Peyer's patch (tissue), 4 donors: Measurements from ENCODE around the gene GGT7. TPM values are rescaled to one million over a fixed set of nuclear protein-coding genes. Genes with fewer than 3 reads are reported as not detected.

Source experiments
- DNase-seq, 3 donors: peaks; one replicate each; pipeline ENCODE4 v3.0.0-alpha.2; 2017 to 2019
- H3K27ac ChIP-seq, 4 donors: fragments of 200-600 bp; sonication (generic); one replicate each; pipeline ENCODE4 v1.5.1; 2016 to 2019
- H3K27me3 ChIP-seq, 2 donors: fragments of 200-600 bp; sonication (generic); one replicate each; pipeline ENCODE4 v1.5.1; 2019
- H3K36me3 ChIP-seq, 3 donors: fragments of 200-600 bp; sonication (generic); one replicate each; pipeline ENCODE4 v1.5.1; 2016 to 2019
- H3K4me1 ChIP-seq, 4 donors: fragments of 200-600 bp; sonication (generic); one replicate each; pipeline ENCODE4 v1.5.1; 2016 to 2019
- H3K4me3 ChIP-seq, 4 donors: fragments of 200-600 bp; sonication (generic); 1 replicate in 3 of 4; 2 replicates in 1 of 4; pipeline ENCODE4 v1.5.1; 2016 to 2019; ENCODE audit warnings: mild to moderate bottlenecking in 1 of 4
- H3K9me3 ChIP-seq, 4 donors: fragments of 200-600 bp; sonication (generic); one replicate each; pipeline ENCODE4 v1.5.1; 2016 to 2019; ENCODE audit warnings: mild to moderate bottlenecking in 1 of 4
- CTCF ChIP-seq, 6 experiments: fragments of 450-650 bp in 4 of 6; fragments of 200-600 bp in 2 of 6; sonication (generic) in 1 of 6; IDR thresholded peaks; one replicate each; pipeline ENCODE4 v1.5.1; 2017 to 2019; ENCODE audit warnings: antibody characterized with exemption in 6 of 6, mild to moderate bottlenecking in 3 of 6, moderate library complexity in 1 of 6
- POLR2A ChIP-seq, 2 donors: fragments of 450-650 bp; IDR thresholded peaks; one replicate each; pipeline ENCODE4 v1.5.1; 2017; ENCODE audit warnings: antibody characterized with exemption in 2 of 2, mild to moderate bottlenecking in 2 of 2, moderate library complexity in 2 of 2
- total RNA-seq, 4 donors: library from RNA; depleted of rRNA; stranded (reverse); fragments of >200 nt; gene quantifications; one replicate each; pipeline ENCODE4 v1.1.0, GENCODE V29; 2016

GGT7 gene
- total RNA-seq, 4 donors from 2014 or later: 22.3 to 40.6 (median 31.8) TPM

- Histone ChIP-seq H3K4me3 (no peak overlapping the region), H3K9me3 (no peaks in the 10 kb centered on the region), H3K4me1 (no peaks in the 10 kb centered on the region), H3K36me3 (no peaks in the 10 kb centered on the region), H3K27ac (no peak overlapping the region), H3K27me3 (no peaks in the 10 kb centered on the region)
- no peak for DNase-seq
- TF ChIP-seq CTCF (IDR thresholded peaks at IDR 0.05) (peak; percentile 14 to 63 (median 54)), POLR2A (IDR thresholded peaks at IDR 0.05) (no peak)
Observed at GRCh38 chr20:34834459-34834893, 38.2 kb downstream of the GGT7 start.

- no peak for DNase-seq
- no peaks in the 10 kb centered on the region for H3K36me3 ChIP-seq
- H3K4me3 ChIP-seq: no peak overlapping the region
- H3K27ac ChIP-seq: no peak overlapping the region
- no peak for TF ChIP-seq CTCF (IDR thresholded peaks at IDR 0.05)
- no peak for TF ChIP-seq POLR2A (IDR thresholded peaks at IDR 0.05)
- no peaks in the 10 kb centered on the region for H3K9me3 ChIP-seq
- no peaks in the 10 kb centered on the region for H3K27me3 ChIP-seq
- H3K4me1 ChIP-seq: no peaks in the 10 kb centered on the region
Observed at GRCh38 chr20:34831936-34832335, 40.7 kb downstream of the GGT7 start.

GRCh38 chr20:34829191-34829590 is 43.5 kb downstream of the GGT7 start:
- peaks cover 0 to 2% (median 0%) of the 10 kb centered on the region in 4 donors for H3K4me1 ChIP-seq
- no peak for DNase-seq
- H3K27ac ChIP-seq: no peak overlapping the region
- no peaks in the 10 kb centered on the region for H3K9me3 ChIP-seq
- H3K36me3 ChIP-seq: no peaks in the 10 kb centered on the region
- H3K27me3 ChIP-seq: no peaks in the 10 kb centered on the region
- H3K4me3 ChIP-seq: no peak overlapping the region
- no peak for TF ChIP-seq CTCF (IDR thresholded peaks at IDR 0.05)
- TF ChIP-seq POLR2A (IDR thresholded peaks at IDR 0.05): no peak

GRCh38 chr20:34825530-34826362 is 46.9 kb downstream of the GGT7 start, which contains the start of gene NCOA6:
Gene NCOA6 (minus strand): TSS chr20:34825651. CDS start chr20:34782355, 43,296 bp downstream.
- DNase-seq: peak; percentile 86 to 95 (median 94)
- H3K27me3 ChIP-seq: no peaks in the 10 kb centered on the region
- peaks cover 0 to 27% (median 4%) of the 10 kb centered on the region in 4 donors for H3K4me1 ChIP-seq
- peak within 1 kb of the TSS; percentile 74 to 99 (median 96) for H3K4me3 ChIP-seq
- no peaks in the 10 kb centered on the region for H3K36me3 ChIP-seq
- TF ChIP-seq POLR2A (IDR thresholded peaks at IDR 0.05) (peak in 1 of 2 donors; percentile 18), CTCF (IDR thresholded peaks at IDR 0.05) (no peak)
- H3K27ac ChIP-seq: peak within 1 kb of the TSS; percentile 87 to 99 (median 95)
- H3K9me3 ChIP-seq: no peaks in the 10 kb centered on the region

- TF ChIP-seq POLR2A (IDR thresholded peaks at IDR 0.05) (peak in 1 of 2 donors; percentile 62), CTCF (IDR thresholded peaks at IDR 0.05) (peak in 1 of 6 experiments; percentile 2)
- no peaks in the 10 kb centered on the region for H3K9me3 ChIP-seq
- H3K36me3 ChIP-seq: no peaks in the 10 kb centered on the region
- H3K4me1 ChIP-seq: peaks cover 0 to 27% (median 4%) of the 10 kb centered on the region in 4 donors
- DNase-seq: peak; percentile 59 to 78 (median 76)
- H3K4me3 ChIP-seq: peak overlapping the region; percentile 74 to 99 (median 96)
- no peaks in the 10 kb centered on the region for H3K27me3 ChIP-seq
- peak overlapping the region; percentile 87 to 99 (median 95) for H3K27ac ChIP-seq
Observed at GRCh38 chr20:34824806-34825529, 47.7 kb downstream of the GGT7 start.
